HG02943 (cell line): Measurements from ENCODE around the gene EVI5.
"Not testable (repeated sequence)": the region's sequence is repeated elsewhere in the genome, so short reads cannot be mapped to it uniquely, and the experiment has no call there.

Source experiments
- ATAC-seq: cut with Tn5 transposase; IDR thresholded peaks from one replicate; pipeline ENCODE4 v1.9.1; 2021; ENCODE audit warnings: mild to moderate bottlenecking, low read depth, moderate library complexity; ENCODE audit not compliant: unreplicated experiment

Gene EVI5

GRCh38 chr1:92587445-92587844, 197.5 kb downstream of the EVI5 start:
- ATAC-seq: no peak

DNA sequence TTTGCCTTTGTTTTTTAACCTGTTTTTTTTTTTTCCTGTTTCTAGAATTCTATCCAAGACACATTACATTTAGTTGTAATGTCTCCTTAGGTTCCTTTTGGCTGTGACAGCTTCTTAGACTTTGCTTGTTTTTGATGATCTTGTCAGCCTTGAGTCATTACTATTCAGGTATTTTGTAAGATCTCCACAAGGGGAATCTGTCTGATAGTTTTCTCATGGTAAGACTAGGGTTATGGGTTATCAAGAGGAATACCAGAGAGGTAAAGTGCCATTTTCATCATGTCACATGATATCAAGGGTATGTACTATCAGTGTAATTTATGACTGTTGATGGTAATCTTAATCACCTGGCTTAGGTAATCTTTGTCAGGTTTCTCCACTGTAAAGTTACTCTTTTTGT, 199.1 kb downstream of the EVI5 start:
- no peak for ATAC-seq

GRCh38 chr1:92584810-92585209, 200.1 kb downstream of the EVI5 start:
- not testable (repeated sequence) for ATAC-seq

DNA sequence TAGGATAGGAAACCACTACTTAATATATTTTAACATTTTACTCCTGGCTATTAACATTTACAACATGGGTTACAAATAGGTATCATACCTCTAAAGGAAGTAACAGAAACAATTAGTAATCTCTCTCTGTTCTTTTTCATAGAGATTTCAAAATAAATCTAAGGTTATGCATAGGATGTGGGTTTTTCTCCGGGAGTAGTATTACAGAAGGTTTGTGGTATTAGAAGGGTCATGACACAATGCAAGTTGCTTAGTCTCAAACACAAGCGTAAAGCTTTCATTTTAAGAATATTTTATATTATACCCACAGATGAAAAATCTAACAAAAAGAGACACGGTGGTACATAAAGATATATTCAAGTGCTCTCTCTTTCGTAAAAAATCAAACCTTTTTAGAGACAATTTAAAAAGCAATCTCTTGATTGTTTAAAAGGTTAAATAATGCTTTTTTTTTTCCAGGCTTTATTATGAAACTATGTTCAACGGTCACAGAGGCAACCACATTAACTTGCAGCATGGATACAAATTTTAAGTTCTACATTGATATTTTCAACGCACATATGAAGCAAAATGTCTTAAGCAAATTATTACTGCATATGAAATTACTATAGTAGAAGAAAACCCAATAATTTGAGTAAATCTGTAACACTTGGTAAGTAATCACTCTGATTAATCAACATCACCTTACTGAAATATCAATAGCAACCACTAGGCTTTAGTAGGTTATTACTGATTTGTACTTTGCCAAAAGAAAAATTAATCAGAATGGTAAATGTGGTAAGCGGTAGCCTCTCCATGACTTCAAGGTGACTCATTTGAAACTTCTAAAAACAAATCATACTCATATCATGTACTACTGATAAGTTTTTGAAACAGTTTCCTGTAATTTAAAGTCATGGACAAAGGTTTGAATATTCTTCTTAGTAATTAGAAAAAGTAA, 200.8 kb downstream of the EVI5 start:
- ATAC-seq: peak; percentile 88

- ATAC-seq: no peak
Observed at GRCh38 chr1:92577261-92577895, 207.5 kb downstream of the EVI5 start.

GRCh38 chr1:92575123-92575522, 209.8 kb downstream of the EVI5 start:
- ATAC-seq: no peak

DNA sequence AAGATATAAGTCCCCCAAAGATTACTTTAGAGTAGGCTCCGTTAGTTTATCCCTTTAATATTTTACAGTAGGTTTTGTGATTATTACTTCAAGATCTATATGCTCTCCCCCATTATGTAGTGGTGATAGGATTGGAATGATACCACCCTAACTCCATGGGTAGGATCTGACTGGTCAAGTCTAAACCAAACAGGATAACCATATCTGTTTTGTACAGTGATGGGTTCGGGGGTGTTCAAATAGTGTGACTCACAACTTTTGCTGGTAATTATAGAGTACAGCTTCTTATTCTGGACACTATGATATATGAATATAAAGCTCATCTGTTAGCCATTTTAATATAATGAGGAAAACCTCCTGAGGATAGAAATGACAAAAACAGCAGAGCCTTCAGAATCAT, 212.4 kb downstream of the EVI5 start:
- ATAC-seq: no peak

DNA sequence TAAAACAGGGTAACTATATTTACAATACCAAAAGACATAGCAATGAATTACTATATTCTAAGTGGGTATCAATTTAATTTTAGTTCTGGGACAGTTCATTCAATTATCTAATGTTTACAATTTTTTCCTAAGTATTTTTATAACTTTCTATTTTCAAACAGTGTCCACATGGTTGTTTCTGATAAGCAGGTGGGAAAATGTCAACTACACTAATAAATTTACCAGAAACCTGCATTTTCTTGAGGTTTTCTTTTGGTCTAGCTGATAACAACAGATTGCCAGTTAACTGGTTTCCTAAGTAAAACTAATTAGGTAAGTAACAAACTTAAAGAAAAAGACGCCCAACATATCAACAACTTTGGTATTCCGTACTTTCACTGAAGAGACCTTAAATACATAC, 213.3 kb downstream of the EVI5 start:
- no peak for ATAC-seq

DNA sequence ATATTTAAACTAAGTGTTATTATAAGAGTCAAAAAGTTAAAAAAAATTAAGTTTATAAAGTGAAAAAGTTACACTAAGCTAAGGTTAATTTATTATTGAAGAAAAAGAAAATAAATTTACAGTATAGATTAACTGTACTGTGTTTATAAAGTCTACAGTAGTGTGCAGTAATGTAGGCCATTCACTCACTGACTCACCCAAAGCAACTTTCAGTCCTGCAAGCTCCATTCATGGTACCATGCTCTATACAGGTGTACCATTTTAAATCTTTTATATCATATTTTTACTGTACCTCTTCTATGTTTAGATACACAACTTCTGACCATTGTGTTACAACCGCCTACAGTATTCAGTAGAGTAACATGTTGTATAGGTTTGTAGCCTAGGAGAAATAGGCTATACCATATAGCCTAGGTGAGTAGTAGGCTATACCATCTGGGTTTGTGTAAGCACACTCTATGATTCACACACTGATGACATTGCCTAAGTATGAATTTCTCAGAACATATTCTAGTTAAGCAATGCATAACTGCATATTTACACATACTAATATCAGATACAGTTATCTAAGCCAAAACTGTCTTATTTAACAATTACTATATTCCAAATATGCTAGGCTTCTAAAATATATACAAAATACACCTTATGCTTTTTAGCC, 217.6 kb downstream of the EVI5 start:
- no peak for ATAC-seq

DNA sequence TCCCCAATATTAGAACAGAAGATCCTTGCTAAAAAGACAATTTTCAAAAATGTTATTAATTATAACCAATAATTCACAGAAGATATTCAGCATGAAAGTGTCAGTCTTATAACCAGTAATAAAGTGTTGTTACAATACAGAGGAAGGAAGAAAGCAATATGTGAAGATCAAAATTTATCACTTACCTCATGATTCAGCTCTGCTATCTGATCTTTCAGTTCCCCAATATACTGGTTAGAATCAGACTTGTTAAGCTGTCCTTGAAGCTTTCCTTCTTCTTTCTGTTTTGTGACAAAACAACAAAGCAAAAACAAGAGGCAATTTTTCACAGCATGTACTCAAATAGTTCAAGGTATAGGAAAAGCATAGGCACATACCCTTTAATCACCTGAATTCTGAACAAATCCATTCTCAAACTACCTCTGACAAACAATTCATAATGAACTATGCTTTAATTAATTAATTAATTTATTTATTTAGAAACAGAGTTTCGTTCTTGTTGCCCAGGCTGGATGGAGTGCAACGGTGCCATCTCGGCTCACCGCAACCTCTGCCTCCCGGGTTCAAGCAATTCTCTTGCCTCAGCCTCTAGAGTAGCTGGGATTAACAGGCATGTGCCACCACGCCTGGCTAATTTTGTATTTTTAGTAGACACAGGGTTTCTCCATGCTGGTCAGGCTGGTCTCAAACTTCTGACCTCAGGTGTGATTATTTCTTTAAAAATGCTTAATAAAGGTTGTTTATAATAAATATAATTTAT, 221.3 kb downstream of the EVI5 start:
- ATAC-seq: no peak

DNA sequence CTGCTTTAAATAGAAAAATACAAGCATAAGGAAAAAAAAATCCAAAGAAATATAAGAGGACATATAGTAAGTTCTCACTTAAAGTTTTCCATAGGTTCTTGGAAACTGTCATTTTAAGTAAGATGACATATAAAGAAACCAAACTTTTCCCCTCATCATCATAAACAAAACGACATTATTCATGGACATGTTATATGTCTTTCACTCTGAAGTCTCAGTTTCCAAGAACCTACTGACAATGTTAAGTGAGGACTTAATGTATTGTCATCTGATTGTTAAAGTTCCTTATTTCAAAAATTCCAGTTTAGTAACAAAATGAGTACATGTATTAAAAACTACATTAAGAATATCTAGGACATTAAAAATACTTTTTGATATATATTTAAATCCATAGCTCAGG, 228.6 kb downstream of the EVI5 start:
- no peak for ATAC-seq

DNA sequence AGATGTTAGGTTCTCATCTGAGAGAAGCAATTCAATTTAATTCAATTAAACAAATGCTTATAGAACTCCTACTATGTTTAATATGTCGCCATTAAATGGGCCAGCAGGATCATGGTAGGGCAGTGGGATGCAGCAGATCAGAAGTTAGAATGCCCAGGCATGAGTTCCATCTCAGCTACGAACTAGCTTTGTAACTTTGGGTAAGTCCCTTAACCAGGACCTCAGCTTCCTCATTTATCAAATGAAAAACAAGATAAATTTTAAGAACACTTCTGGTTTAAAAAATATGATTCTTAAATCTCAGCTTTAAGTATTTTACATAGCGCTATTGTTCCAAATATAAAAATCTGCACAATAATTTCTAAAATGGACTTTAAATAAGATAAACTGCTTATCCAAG, 230.7 kb downstream of the EVI5 start:
- ATAC-seq: no peak

GRCh38 chr1:92551916-92552315, 233.0 kb downstream of the EVI5 start:
- no peak for ATAC-seq

DNA sequence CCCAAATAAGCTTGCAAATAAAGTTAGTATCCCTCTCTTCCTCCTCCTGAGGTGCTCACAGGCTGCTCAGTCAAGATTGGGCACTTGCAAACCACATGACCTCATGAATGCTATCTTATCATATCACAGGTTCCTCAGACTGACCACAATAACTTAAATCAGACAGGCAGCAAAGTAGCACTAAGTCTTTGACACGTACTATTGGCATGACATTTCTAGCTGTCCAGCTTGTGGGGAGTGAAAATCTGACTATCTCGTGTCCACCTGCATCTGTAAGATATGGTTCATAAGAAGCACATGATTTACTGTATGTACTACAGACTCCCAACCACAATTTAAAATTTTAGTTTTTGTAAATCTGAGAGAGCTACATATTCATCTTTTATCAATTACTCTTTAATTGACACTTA, 240.1 kb downstream of the EVI5 start:
- no peak for ATAC-seq

- no peak for ATAC-seq
Observed at GRCh38 chr1:92543131-92544055, 241.5 kb downstream of the EVI5 start.

- ATAC-seq: peak; percentile 48
Observed at GRCh38 chr1:92538413-92539061, 246.4 kb downstream of the EVI5 start.

- ATAC-seq: peak; percentile 87
Observed at GRCh38 chr1:92538048-92538412, 246.9 kb downstream of the EVI5 start.

DNA sequence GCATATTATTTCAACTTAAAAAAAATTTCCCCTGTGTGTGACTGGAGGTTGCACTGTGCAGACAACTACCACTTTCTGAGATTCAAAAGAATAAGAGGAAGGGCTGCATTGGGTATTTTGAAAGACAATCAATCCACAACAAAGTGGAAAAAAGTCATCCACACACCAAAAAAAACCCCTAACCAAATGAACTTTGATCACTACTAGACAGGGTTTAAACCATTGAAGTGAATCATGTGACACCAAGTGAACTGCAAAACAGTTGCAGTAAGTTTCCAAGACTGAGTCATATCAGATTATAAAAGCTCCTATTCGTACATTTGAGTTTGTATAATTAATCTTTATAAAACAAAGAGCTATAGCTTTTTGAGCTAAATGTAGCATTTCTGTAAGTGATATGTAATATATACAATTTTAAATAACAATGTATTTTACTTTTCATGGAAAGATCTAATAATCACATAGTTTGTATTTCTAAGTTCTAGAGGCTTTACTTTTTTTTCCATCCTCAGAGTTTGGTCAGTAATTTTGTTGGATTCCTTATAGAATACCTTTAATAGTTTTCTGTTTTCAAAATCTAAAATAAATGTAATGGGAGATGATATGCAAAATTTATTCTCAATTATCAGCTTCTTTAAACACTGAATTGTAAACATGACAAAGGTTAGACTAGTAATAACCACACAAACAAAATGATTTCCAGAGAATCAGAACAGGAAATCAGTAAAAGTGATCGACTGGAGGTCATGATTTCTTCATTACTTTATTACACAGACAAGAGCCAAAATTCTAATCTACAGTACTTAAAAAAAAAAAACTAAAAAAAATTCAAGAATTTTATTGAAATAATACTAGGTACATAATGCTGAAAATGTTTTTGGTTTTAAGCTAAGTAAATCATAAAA, 247.7 kb downstream of the EVI5 start:
- ATAC-seq: peak; percentile 45
